Mucosa of stomach (tissue), 1 donor: ENCODE measurements around the gene ZMYND15.

Experiments used
- H3K27me3 ChIP-seq: one replicate; pipeline ENCODE4 v1.7.0; 2013; ENCODE audit warnings: mild to moderate bottlenecking, low read length; ENCODE audit not compliant: control insufficient read depth, insufficient read depth
- H3K36me3 ChIP-seq: one replicate; pipeline ENCODE4 v1.7.0; 2013; ENCODE audit warnings: low read length; ENCODE audit not compliant: control insufficient read depth, insufficient read depth
- H3K4me1 ChIP-seq: one replicate; pipeline ENCODE4 v1.7.0; 2013; ENCODE audit warnings: mild to moderate bottlenecking, low read length; ENCODE audit not compliant: control insufficient read depth, insufficient read depth
- H3K4me3 ChIP-seq: one replicate; pipeline ENCODE4 v1.7.0; 2013; ENCODE audit warnings: low read length
- H3K9ac ChIP-seq: one replicate; pipeline ENCODE4 v1.7.0; 2013; ENCODE audit warnings: mild to moderate bottlenecking, low read length, moderate library complexity
- H3K9me3 ChIP-seq: one replicate; pipeline ENCODE4 v1.7.0; 2013; ENCODE audit warnings: mild to moderate bottlenecking, low read length, moderate library complexity; ENCODE audit not compliant: control insufficient read depth
- donor health status: Pancreatic carcinoma.

Gene ZMYND15

DNA sequence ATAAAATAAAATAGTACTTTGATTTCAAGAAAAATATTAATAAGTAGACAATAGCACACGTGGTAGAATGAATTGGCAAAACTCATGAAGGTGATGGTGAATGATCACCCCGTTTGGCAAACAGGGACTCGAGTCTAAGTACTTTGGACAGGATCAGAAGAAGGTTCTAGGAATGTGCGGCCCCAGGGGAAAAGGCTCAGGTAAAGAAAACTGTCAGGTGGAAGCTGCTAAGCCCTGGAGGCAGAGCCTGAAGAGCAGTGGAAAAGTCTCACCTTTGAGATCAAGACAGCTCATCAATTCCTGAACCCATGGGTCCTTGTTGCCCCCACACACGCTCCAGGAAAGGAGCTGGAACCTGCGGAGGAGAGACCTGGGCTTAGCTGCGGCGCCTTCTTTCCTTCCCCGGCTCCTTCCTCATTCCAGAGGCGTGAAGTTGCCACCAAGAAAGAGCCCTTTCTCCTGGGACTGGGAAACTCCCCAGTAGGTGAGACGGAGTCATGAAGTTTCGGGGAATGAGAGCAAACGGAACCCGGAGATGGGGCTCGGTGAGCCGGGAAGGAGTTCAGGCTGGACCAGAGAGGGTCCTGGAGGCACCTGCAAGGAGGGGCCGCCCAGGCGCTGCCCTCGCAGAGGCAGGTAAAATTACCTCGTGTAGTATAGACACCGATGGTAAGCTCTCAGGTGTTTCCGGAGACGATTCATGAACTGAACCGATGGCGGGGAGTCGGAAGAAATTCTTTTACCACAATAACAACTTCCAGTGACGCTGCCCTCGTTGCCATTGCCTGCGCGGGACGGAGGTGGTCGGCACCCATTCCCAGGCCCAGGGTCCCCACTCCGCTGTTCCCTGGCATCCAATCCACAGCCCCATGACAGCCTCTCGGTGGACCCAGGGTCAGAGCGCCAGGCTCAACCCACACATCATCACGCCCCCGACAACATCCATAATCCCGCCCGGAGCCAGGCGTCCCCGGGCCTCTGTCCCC, 1.2 kb upstream of the ZMYND15 start:
- Histone ChIP-seq H3K4me1 (peaks cover 9% of the 10 kb centered on the region), H3K27me3 (peaks cover 1% of the 10 kb centered on the region), H3K4me3 (peak overlapping the region; percentile 57), H3K9me3 (no peaks in the 10 kb centered on the region), H3K9ac (peak overlapping the region; percentile 92), H3K36me3 (peaks cover 7% of the 10 kb centered on the region)

DNA sequence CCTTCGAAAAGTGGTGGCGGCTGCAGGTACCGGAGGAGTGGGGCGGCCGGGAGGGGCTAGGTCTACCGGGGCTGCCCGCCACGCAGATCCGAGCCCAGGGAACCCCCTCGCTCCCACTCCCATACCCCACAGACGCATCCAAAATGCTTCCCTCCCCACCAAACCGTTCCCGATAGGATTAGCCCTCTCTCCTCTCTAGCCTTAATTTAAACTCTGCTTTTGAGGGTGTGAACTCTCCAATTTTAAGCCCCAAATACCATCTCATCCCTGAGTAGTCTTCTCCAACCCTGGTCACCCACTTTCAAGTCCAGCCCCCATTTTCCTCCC, 355 bp downstream of the ZMYND15 start:
- H3K9ac ChIP-seq, result peak overlapping the region; percentile 92

DNA sequence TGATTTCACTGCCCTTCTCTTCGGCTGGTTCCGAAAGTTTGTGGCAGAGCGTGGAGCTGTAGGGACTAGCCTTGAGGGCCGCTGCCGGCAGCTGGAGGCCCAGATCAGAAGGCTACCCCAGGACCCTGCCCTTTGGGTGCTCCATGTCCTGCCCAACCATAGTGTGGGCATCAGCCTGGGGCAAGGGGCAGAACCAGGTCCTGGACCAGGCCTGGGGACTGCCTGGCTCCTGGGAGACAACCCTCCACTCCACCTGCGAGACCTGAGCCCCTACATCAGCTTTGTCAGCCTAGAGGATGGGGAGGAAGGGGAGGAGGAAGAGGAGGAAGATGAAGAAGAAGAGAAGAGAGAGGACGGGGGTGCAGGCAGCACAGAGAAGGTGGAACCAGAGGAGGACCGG, 951 bp downstream of the ZMYND15 start:
- H3K4me1 ChIP-seq, result peaks cover 14% of the 10 kb centered on the region
- H3K9ac ChIP-seq, result peak overlapping the region; percentile 92
- H3K9me3 ChIP-seq, result no peaks in the 10 kb centered on the region
- H3K27me3 ChIP-seq, result peaks cover 16% of the 10 kb centered on the region
- H3K36me3 ChIP-seq, result no peaks in the 10 kb centered on the region
- no peak overlapping the region for H3K4me3 ChIP-seq

More for the DNA sequence above, 355 bp downstream of the ZMYND15 start:
- H3K4me3 ChIP-seq, result peak overlapping the region; percentile 57
- H3K36me3 ChIP-seq, result no peaks in the 10 kb centered on the region
- H3K9me3 ChIP-seq, result no peaks in the 10 kb centered on the region
- peaks cover 12% of the 10 kb centered on the region for H3K27me3 ChIP-seq
- H3K4me1 ChIP-seq, result peaks cover 10% of the 10 kb centered on the region

DNA sequence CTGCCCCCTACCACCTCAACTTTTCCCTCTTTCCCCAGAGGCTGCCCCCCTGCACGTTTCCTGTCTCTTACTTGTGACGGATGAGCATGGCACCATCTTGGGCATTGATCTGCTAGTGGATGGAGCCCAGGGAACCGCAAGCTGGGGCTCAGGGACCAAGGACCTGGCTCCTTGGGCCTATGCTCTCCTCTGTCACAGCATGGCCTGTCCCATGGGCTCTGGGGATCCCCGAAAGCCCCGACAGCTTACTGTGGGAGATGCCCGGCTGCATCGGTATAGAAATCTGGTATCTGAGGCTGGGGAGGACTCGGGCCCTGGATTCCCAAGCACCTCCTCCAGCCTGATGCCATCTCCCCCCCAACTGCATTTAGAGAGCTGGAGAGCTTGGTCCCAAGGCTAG, 1.9 kb downstream of the ZMYND15 start:
- no peaks in the 10 kb centered on the region for H3K9me3 ChIP-seq
- H3K9ac ChIP-seq, result no peak overlapping the region
- no peaks in the 10 kb centered on the region for H3K36me3 ChIP-seq
- H3K27me3 ChIP-seq, result peaks cover 16% of the 10 kb centered on the region
- H3K4me1 ChIP-seq, result peaks cover 14% of the 10 kb centered on the region
- H3K4me3 ChIP-seq, result no peak overlapping the region

DNA sequence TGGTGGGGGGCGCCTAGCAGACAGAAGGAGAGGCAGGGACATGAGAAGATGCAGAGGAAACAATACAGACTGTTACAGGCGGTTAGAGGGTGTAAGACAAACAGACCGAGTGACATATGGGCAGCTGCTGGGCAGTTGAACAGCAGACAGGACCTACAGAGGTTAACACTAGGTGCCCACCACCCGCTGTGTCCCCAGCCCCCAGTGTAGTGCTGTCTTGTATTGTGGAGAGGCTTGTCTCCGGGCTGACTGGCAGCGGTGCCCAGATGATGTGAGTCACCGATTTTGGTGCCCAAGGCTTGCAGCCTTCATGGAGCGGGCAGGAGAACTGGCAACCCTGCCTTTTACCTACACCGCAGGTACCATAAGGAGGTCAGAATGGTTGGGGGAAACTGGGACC, 2.5 kb downstream of the ZMYND15 start:
- H3K27me3 ChIP-seq, result peaks cover 16% of the 10 kb centered on the region
- no peak overlapping the region for H3K9ac ChIP-seq
- H3K4me1 ChIP-seq, result peaks cover 14% of the 10 kb centered on the region
- H3K36me3 ChIP-seq, result no peaks in the 10 kb centered on the region
- H3K9me3 ChIP-seq, result no peaks in the 10 kb centered on the region
- H3K4me3 ChIP-seq, result no peak overlapping the region

DNA sequence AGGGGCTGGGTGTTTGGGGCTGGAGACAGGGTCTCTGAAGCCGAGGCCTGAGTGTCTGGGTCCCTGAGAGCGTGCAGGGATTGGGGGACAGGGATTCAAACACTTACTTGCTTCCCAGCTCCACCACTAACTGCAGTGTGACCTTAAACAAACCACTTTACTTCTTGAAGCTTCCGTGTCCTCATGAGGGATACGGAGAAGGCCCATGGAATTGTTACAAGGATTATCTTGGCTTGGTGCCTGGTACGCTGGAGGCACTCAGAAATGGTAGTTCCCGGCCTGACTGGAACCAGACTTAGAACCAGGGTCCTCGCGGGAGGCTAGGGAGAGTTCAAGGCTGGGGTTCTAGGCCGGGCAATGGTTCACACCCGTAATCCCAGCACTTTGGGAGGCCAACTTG, 3.0 kb downstream of the ZMYND15 start:
- Histone ChIP-seq H3K4me1 (peaks cover 14% of the 10 kb centered on the region), H3K27me3 (peaks cover 16% of the 10 kb centered on the region), H3K9ac (no peak overlapping the region), H3K9me3 (no peaks in the 10 kb centered on the region), H3K4me3 (no peak overlapping the region), H3K36me3 (no peaks in the 10 kb centered on the region)

DNA sequence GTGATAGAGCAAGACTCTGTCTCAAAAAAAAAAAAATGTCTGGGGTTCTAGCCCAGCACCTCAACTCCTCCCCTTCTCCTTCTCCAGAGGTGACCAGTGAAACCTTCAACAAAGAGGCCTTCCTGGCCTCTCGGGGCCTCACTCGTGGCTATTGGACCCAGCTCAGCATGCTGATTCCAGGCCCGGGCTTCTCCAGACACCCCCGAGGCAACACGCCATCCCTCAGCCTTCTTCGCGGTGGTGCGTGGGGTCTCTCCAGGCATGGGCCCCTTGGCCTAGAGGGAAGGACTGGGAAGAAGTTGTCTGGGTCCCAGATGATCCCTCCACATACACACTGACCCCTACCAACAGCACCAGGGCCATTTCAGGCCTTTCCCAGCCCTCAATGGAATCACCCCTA, 3.6 kb downstream of the ZMYND15 start:
- no peaks in the 10 kb centered on the region for H3K9me3 ChIP-seq
- H3K4me3 ChIP-seq, result no peak overlapping the region
- peaks cover 14% of the 10 kb centered on the region for H3K4me1 ChIP-seq
- no peak overlapping the region for H3K9ac ChIP-seq
- peaks cover 16% of the 10 kb centered on the region for H3K27me3 ChIP-seq
- no peaks in the 10 kb centered on the region for H3K36me3 ChIP-seq

DNA sequence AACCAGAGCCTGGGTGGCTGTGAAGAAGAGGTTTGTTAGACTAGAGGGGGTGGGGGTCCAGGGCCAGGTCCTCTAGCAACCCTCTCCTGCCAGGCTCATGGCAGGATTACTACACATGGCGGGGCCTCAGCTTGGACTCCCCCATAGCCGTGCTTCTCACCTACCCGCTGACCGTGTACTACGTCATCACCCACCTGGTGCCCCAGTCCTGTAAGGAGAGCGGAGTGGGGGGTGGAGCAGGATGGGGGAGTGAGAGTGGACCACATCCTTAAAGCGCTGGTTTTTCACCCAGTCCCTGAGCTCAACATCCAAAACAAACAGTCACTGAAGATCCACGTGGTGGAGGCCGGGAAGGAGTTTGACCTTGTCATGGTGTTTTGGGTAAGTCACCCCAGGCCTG, 4.3 kb downstream of the ZMYND15 start:
- Histone ChIP-seq H3K27me3 (peaks cover 21% of the 10 kb centered on the region), H3K4me1 (peaks cover 7% of the 10 kb centered on the region), H3K9ac (no peak overlapping the region), H3K9me3 (no peaks in the 10 kb centered on the region), H3K36me3 (no peaks in the 10 kb centered on the region), H3K4me3 (no peak overlapping the region)

DNA sequence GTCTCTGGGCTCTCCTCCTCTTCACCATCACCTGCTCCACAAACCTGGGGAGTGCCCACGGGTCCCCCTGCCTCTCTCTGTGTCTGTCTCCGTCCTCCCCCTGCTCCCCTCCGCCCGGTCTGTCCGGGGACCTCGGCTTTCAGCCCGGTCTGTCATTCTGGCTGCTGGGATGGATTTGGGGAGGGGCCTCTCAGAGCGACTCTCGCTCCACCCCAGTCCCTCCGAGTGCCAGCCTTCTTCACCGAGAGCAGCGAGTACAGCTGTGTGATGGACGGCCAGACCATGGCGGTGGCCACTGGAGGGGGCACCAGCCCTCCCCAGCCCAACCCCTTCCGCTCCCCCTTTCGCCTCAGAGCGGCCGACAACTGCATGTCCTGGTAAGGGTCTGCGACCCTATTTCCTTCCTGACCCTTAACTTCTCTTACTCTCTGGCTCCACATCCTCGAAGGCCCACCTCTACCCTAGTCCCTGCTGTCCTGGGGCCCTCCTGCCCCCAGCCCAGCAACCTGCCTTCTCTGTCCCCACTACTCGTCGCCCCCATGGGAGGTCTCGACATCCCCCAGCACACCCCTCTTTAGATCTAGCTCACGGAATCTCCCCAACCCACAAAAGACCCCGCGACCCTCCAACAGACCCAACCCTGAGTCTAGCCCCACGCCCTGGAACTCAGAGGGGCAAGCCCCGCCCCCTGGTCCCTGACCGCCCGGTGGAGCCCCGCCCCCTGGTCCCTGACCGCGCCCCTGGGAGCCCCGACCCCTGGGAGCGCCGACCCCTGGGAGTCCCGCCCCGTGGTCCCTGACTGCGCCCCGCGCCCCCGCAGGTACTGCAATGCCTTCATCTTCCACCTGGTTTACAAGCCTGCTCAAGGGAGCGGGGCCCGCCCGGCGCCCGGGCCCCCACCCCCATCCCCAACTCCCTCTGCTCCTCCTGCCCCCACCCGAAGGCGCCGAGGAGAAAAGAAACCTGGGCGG, 5.7 kb downstream of the ZMYND15 start:
- H3K4me3 ChIP-seq, result no peak overlapping the region
- no peaks in the 10 kb centered on the region for H3K9me3 ChIP-seq
- no peaks in the 10 kb centered on the region for H3K36me3 ChIP-seq
- no peak overlapping the region for H3K9ac ChIP-seq
- H3K27me3 ChIP-seq, result peaks cover 23% of the 10 kb centered on the region
- H3K4me1 ChIP-seq, result peaks cover 5% of the 10 kb centered on the region

DNA sequence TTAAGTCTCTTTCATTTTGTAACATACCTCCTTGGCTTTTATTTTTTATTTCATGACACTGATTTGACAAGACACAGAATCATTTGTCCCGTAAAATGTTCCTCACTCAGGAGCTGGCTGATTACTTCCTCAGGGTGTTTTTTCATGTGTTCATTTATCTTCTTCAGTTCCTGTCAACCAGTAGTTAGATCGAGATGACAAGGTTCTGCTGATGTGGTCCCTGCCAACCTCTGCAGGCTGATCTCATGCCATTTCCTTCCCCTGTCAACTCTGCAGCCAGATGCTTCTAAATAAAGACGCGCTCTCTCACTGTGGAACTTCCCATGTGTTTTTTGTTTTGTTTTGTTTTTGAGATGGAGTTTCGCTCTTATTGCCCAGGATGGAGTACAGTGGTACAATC, 8.2 kb downstream of the ZMYND15 start:
- H3K4me3 ChIP-seq, result no peak overlapping the region
- no peak overlapping the region for H3K9ac ChIP-seq
- peaks cover 23% of the 10 kb centered on the region for H3K27me3 ChIP-seq
- no peaks in the 10 kb centered on the region for H3K9me3 ChIP-seq
- peaks cover 5% of the 10 kb centered on the region for H3K4me1 ChIP-seq
- no peaks in the 10 kb centered on the region for H3K36me3 ChIP-seq

DNA sequence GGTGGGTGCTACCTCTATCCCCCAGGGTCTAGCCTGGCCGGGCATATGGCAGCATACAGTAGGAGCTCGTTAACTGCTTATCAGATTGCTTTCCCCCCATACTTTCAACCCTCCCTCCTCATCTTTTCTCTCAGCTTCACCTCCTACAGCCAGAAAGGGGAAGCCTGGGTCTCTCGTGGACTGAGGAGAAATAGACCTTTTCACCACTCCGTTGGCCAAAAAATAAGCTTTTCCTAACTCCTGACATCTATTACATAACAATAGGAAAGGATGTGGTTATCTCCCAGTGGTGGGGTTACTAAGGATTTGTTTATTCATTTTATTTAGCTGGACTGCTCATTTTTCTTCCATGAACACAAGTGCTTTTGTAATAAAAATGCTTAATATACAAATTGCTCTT, 9.1 kb downstream of the ZMYND15 start:
- no peak overlapping the region for H3K9ac ChIP-seq
- peaks cover 5% of the 10 kb centered on the region for H3K4me1 ChIP-seq
- H3K4me3 ChIP-seq, result no peak overlapping the region
- H3K27me3 ChIP-seq, result peaks cover 19% of the 10 kb centered on the region
- H3K36me3 ChIP-seq, result no peaks in the 10 kb centered on the region
- H3K9me3 ChIP-seq, result no peaks in the 10 kb centered on the region

DNA sequence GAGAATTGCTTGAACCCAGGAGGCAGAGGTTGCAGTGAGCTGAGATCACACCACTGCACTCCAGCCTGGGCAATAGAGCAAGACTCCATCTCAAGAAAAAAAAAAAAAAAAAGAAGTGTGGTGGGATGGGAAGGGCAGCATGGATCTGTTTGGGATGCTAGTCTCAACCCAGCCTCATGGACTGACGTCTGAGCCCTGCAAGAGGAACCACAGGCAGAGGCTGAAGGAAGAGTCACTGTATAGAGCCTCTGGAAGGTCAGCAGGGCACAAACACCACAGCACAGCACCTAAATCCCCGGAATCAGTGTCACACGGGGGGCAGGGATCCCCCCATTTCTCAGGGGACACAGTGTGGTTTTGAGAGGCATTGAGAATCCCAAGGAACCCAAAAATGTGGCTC, 11.0 kb downstream of the ZMYND15 start:
- Histone ChIP-seq H3K9me3 (no peaks in the 10 kb centered on the region), H3K27me3 (peaks cover 9% of the 10 kb centered on the region), H3K4me1 (no peaks in the 10 kb centered on the region), H3K4me3 (no peak overlapping the region), H3K9ac (no peak overlapping the region), H3K36me3 (no peaks in the 10 kb centered on the region)
